GM12873 (cell line): ENCODE results near the gene MELK.

Experiments used
- CTCF ChIP-seq: IDR thresholded peaks from 2 replicates; pipeline ENCODE4 v1.5.1; 2012; ENCODE audit warnings: low read depth, mild to moderate bottlenecking, moderate library complexity, low read length, control low read depth; ENCODE audit not compliant: insufficient read depth; ENCODE audit errors: missing control alignments

Gene MELK

GRCh38 chr9:36716496-36716895 lies 143.8 kb downstream of the MELK start:
- no peak for TF ChIP-seq CTCF

GRCh38 chr9:36717276-36717675 lies 144.6 kb downstream of the MELK start:
- TF ChIP-seq CTCF = no peak

- no peak for TF ChIP-seq CTCF
Observed at GRCh38 chr9:36718612-36719011, 145.9 kb downstream of the MELK start.

- TF ChIP-seq CTCF = no peak
Observed at GRCh38 chr9:36720043-36720442, 147.3 kb downstream of the MELK start.

GRCh38 chr9:36721846-36722588 lies 149.3 kb downstream of the MELK start:
- no peak for TF ChIP-seq CTCF

GRCh38 chr9:36725777-36726356 lies 153.2 kb downstream of the MELK start:
- no peak for TF ChIP-seq CTCF
